Fibroblast of peridontal ligament (primary cell): ENCODE measurements around the gene WTIP.
"Not testable (repeated sequence)": the region's sequence is repeated elsewhere in the genome, so short reads cannot be mapped to it uniquely, and the experiment has no call there.

ENCODE experiments used
- DNase-seq: peaks from one replicate; pipeline ENCODE4 v3.0.0-alpha.2; 2010; ENCODE audit errors: extremely low read depth

Gene WTIP

GRCh38 chr19:34480971-34481841 lies at the start of gene WTIP:
Gene WTIP, plus strand, starts transcription at chr19:34481758. Its CDS starts 217 bp downstream, at chr19:34481975.
- peak; percentile 83 for DNase-seq

GRCh38 chr19:34432797-34433196 lies 48.8 kb upstream of the WTIP start:
- DNase-seq = peak; percentile 79

- no peak for DNase-seq
Measured at GRCh38 chr19:34436716-34437115, 44.8 kb upstream of the WTIP start.

GRCh38 chr19:34448191-34448590 lies 33.4 kb upstream of the WTIP start:
- DNase-seq = no peak

- DNase-seq = peak; percentile 63
Measured at GRCh38 chr19:34452723-34453122, 28.8 kb upstream of the WTIP start.

GRCh38 chr19:34454091-34454490 lies 27.5 kb upstream of the WTIP start:
- no peak for DNase-seq

- DNase-seq = no peak
Measured at GRCh38 chr19:34454685-34455084, 26.9 kb upstream of the WTIP start.

GRCh38 chr19:34455783-34456480 lies 25.6 kb upstream of the WTIP start:
- DNase-seq = not testable (repeated sequence)

GRCh38 chr19:34457446-34457845 lies 24.1 kb upstream of the WTIP start:
- no peak for DNase-seq

GRCh38 chr19:34458677-34459076 lies 22.9 kb upstream of the WTIP start:
- no peak for DNase-seq

- no peak for DNase-seq
Measured at GRCh38 chr19:34459614-34460013, 21.9 kb upstream of the WTIP start.

- DNase-seq = peak; percentile 63
Measured at GRCh38 chr19:34461375-34462100, 20.0 kb upstream of the WTIP start.

- not testable (repeated sequence) for DNase-seq
Measured at GRCh38 chr19:34464785-34465184, 16.8 kb upstream of the WTIP start.

- no peak for DNase-seq
Measured at GRCh38 chr19:34468409-34468808, 13.1 kb upstream of the WTIP start.

- DNase-seq = not testable (repeated sequence)
Measured at GRCh38 chr19:34469026-34469425, 12.5 kb upstream of the WTIP start.

GRCh38 chr19:34471906-34472700 lies 9.5 kb upstream of the WTIP start:
- DNase-seq = no peak

- DNase-seq = no peak
Measured at GRCh38 chr19:34474233-34474989, 7.1 kb upstream of the WTIP start.

- peak; percentile 94 for DNase-seq
Measured at GRCh38 chr19:34475026-34475974, 6.3 kb upstream of the WTIP start.

- DNase-seq = no peak
Measured at GRCh38 chr19:34475975-34476594, 5.5 kb upstream of the WTIP start.
